Stimulated activated CD4-positive, alpha-beta T cell treated with anti-CD3 and anti-CD28 coated beads, Interleukin-15, amount 100 ng/mL, for 1 hour (primary cell): ENCODE data around the gene POU2F2.

Source experiments
- DNase-seq, 2 donors: peaks; one replicate each; pipeline ENCODE4 v3.0.0-alpha.2; 2020; ENCODE audit warnings: low read depth in 1 of 2, low spot score in 1 of 2

The POU2F2 gene

DNA sequence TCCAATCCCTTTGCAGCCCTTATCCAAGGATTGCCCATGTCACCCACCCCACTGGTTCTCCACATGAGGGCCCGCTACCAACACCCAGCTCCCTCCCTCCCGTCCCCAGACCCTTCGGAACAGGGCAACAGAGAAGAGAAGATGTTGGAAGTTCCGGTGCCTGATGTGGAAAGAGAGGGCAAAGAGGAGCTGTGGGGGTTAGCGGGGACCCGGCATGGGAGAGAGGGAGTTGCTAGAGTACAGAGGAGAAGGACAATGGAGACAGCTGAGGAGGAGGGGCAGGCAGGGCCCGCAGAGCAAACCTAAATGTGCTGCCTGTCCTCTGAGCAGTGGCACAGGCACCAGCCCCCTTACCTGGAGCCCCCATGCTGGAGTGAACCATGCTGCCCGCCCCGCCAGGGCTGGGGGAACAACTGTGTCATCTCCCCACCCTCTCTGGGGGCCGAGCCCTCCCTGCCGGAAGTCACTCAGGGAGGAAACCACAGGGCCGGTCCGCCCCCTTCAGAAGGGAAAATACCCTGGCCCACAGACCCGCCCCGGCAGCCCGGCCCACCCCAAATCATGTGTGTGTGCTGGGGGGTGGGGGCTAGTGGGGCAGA is at the start of gene POU2F2:
TSS of gene POU2F2 (minus strand) at position 417 of the 599 bp plus-strand sequence. CDS start at position 382, 35 bp downstream.
- peak; percentile 78 to 81 for DNase-seq

DNA sequence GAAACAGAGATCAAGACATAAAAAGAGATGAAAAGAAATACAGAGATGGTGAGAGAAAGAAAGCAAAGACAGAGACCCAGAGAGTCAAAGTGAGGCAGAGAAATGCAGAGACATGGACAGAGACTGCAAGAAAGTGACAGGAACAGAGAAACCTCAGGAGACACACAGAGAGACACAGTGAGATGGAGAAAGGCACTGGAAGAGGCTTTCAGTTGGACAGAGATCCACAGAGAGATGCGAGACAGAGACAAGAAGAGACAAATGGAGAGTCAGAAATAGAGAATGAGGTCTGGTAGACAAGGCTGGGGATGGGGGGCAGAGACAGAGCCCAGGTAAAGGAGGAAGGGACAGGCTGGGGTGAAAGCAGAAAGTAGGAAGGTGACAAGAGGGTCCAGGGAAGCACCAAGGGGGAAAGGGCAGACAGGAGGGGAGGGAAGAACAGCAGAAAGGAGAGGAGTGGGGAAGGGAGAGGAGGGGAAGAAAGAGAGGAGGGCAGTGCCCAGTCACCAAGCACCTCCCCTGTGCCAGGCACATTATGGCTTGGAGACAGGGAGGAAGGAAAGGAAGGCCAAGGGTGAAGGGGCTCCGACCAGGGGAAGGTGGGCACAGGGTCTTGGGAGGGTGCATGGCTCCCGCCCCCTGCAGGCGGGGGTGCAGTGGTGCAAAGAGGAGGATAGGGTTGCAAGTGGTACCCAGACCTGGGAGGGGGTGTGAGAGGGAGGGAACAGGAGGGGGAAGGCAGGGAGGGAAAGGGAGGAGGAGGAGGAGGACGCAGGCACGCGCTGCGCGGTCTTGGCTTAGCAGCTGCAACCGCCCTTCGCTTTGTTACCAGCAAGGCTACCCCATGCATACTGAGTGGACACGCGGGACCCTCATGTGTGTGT is 46.8 kb upstream of the POU2F2 start:
- no peak for DNase-seq

DNA sequence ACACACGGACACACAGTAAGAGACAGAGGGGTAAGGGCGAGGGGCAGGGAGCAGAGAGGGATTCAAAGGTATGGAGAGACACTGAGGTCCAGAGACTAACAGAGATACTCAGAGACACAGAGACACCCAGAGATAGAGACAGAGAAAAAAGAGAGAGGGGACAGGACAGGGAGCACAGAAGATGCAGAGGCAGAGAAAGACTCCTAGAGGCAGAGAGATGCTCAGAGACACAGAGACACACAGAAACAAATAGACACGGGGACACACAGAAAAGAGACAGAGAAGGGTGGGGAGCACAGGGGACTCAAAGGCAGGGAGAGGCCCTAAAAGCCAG is 45.4 kb upstream of the POU2F2 start:
- no peak for DNase-seq

DNA sequence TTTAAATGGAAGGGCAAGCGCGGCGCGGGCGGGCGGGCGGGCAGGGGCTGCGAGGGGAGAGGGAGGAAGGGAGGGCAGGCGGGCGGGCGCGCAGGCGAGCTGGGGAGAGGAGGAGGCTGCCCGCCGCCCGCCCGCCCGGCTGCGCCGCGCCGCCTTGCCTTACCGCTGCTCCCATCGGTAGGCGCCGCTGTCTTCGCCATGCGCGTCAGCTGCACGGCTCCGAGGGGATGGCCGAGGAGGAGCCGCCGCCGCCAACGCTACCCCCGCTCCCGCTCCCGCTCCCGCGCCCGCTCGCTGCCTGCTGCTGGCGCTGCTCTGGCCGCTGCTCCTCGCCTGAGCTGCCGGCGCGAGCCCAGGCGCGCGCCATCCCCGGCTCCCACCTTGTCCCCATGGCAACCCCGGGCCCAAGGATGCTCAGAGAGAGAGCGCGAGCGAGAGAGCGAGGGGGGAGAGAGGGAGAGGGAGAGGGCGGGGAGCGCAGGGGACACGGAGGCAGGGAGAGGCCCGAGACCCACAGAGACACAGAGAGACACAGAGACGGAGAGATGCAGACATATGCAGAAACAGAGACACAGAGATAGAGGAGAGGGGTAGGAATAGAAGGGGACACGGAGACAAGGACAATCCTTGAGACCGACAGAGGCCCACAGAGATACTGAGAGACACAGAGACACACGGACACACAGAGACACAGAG is 44.9 kb upstream of the POU2F2 start:
- peak; percentile 43 to 68 for DNase-seq

DNA sequence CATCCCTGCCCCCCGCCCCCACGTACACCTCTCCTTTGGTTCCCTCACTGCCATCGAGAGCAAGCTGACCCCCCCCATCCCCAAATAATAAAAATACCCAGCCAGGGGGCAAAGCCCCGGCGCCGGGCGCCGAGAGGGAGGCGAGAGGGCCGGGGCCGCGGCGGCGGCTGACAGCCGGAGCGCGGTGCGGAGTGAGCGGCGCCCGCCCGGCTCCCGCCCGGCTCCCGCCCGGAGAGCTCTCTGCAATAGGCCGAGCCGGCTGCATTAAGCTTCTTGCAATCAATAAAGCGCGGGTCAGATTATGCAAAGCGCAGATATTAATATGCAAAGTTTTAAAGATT is 44.4 kb upstream of the POU2F2 start:
- DNase-seq, result no peak

DNA sequence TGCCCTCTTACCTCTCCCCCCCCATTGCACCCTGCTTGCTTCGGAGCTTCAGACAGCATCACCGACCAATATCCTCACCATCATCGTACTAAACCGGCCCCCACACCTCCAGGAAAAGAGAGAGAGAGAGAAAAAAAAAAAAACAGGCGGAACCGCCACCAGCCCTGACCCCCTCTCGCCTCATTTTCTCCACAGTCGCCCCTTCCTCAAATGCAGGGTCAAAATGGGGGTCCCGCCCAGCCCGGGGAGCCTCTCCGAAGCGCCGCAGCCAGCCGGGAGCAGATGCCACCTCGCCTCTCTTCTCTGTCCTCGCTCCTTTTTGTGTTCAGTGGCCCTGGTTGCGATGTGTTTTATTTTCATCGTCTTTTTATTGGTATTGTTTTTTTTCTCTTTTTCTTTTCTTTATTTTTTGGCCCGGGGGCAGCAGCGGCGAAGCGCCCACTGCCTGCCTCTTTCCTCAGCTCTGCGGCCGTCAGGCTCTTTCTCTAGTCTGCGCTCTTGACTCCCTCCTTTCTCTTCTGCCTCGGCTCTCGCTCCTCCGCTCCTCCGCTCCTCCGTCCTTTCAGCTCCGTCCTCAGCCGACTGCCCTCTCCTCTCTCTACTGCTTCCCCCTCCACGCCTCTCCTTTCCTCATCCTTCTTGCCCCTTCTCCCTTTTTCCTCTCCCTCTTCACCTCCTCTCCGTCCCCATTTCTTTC is 43.9 kb upstream of the POU2F2 start:
- DNase-seq, result no peak

DNA sequence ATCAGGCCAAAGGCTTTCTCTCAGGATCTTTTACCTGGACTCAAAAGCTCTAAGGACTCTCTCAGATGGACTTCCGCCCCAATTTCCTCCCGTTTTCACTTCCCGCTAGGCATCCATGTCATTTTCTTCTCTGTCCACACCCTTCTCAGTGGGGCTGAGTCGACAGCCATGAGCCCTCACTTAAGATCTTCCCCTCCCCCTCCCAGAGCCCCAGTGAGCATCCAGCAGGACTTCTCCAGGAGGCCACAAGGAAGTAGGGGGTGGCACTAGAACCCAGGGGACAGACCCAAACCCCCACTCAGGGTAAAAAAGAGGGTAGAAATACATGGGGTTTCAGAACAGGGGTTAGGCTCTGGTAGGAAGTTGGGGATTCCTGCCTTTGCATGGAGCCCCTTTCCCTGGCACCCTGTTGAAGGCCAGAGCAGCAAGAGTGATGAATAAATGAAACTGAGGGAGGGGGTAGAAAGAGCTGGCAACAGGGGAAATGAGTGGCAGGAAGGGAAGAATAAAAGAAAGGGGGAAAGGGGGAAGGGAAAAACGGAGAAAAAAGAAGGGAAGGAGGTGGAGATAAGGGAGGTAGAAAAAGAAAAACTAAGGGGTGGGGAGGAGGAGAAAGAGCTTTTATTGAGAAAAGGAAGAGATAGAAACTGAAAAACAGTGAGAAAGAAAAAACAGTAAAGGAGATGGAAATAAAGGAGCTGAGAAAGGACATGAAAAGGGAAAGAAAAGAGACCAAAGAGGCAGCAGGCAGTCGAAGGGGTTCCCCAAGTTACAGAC is 42.9 kb upstream of the POU2F2 start:
- no peak for DNase-seq

DNA sequence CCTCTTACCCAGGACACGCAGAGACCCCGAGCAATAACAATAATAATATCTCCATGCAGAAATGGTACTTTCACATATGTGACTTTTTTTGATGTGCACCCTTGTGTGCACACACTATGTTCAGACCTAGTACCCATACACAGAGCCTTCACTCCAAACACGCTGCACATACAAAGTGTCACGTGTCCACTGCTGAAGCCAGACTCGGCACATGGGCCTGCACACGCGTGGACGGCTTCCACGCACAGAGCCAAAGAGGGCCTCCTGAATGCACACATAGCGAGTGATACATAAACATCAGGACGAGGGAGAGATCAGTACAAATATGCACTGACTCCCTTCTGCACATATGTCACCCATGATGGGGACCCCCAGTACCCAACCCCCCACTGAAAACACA is 41.9 kb upstream of the POU2F2 start:
- no peak for DNase-seq

DNA sequence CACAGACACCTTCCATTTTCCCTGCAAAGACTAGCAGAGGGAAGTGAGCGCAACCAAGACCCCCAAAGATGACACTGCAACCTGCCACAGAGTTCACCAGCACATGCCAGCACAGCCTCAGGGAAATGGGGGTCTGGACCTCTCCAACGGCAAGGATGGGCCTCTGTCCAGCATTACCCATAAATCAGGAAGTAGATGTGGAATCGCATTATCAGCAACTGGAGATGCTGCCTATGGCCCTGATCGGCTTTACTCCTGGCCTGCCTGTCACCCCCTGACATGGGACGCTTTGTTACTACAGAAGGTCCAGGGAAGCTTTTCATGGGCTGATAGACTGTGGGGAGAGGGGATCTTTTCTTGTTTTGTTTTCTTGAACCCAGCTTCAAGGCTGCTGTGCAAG is 41.4 kb upstream of the POU2F2 start:
- DNase-seq, result no peak

DNA sequence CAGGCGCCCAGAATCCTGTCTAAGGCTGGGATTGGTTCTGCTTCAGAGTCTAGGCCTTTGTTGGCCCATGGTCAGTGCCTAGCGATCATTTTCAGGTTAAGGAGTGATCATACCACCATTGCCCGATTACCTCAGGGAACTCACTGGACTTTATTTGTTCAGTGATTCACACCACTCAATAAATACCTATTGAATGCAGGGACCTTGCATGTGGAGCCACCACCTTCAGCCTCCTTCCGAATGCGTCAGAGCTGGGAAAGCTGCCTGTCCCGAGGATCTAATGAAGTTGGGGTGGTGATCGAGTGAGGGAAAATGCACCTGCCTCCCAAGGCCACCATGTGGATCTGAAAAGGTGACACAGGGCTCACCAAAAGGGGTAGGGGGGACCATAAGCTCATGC is 40.0 kb upstream of the POU2F2 start:
- DNase-seq, result no peak

DNA sequence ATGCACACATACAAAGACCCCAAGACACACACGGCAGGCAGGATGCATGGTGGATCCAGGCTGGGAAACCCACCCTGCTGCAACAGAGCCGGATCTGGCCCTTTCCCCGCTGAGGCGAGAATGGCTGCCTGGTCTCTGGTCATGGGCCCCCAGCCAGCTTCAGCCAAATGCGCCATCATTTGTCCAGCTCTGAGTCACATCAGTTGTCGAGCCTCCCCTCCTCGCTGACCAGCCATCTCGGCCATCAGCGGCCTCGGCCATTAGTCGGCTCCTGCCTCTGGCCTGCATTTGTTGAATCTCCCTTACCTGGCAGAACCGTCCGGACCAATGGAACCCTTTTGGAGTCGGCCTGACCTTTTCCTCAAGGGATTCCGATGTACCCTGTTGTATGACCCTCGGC is 38.5 kb upstream of the POU2F2 start:
- no peak for DNase-seq

DNA sequence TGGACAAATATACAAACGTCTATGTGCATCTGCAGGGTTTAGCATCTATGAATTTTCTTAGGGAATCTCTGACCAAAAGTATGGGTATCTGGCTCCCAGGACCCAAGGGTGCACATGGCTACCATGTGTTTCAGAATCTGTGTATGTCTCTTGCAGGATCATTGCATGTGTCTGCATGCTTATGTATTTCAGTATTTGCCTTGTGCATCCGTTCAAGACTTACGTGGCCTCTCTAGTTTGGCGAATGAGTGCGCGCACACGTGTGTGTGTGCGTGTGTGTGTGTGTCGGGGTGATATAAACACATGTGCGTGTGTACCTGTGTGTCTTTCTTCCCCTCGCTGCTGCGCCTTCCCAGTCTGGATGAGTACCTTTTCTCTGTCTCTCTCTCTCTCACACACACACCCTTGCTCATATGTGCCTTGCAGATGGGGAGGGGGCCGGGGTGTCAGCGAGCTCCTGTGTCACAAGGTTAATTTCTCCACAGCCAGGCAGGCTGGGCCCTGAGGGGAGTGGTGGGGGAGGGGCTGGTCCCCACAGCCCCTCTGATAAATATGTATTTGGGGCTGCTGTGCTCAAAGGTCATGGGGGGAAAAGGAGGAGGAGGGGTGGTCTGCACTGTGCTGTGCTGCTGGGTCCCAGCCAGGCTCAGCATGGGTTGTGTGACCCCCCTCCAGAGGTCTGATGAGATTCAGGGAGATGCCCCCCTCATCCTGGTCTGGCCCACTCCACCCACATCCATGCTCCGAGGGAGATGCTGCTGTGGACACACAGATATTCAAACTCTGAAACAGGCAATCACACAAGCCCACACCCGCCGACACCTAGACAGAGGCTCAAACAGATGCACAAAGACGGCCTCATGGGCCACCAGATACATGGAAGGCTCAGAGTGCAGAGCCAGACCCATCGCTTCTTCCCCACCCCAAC is 37.5 kb upstream of the POU2F2 start:
- no peak for DNase-seq

DNA sequence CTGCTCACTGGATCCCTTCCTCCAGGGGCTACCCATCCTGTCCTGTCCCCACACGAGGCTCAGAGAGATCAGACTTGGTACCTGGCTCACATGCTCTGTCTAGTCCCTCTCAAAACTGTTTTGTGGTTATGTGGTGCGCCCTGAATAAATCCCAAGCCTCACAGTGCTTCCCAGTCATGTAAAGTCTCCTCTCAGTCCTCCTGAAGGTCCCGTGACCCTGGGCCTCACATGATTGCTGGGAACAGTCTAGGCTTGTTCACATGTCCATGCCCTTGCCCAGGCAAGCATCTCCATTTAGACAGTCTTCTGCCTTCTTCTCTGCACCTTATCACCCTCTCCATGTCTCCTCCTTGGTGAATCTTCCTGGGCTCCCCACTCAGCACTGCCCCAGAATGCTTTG is 36.0 kb upstream of the POU2F2 start:
- no peak for DNase-seq

DNA sequence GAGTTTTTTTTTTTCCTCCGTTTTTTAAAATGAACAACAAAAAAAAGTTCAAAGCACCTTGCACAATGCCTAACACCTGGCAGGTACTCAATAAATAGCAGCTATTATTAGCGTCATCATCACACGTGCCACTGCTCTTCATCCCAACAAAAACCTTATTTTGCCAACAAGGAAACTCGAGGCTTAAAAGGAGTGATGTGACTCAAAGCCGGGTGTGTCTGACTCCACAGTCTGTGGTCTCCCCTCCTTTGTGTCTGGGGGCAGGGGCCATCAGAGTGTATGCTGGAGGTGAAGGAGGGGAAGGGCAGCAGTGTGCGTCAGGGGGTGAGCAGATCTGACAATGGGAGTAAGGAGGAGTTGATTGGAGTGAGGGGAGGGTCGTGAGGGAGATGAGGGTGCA is 34.1 kb upstream of the POU2F2 start:
- DNase-seq, result no peak

DNA sequence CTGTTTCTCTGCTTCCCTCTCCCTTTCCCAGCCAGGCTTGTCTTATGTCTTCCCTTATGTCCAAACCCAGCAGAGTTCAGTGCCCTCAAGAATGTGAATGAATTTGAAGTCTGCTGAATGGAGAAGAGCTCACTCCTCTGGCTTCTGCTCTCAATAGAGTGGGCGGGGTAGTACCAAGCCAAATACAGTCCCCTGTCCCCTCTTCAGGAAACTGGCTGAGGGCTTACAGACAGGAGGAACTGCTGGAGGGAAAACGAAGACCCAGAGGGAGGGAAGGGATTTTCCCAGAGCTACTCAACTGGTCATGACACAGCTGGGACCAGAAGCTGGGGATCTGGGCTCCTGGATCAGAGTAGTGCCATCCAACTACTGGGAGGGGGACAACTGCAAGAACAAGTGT is 32.9 kb upstream of the POU2F2 start:
- DNase-seq, result no peak

DNA sequence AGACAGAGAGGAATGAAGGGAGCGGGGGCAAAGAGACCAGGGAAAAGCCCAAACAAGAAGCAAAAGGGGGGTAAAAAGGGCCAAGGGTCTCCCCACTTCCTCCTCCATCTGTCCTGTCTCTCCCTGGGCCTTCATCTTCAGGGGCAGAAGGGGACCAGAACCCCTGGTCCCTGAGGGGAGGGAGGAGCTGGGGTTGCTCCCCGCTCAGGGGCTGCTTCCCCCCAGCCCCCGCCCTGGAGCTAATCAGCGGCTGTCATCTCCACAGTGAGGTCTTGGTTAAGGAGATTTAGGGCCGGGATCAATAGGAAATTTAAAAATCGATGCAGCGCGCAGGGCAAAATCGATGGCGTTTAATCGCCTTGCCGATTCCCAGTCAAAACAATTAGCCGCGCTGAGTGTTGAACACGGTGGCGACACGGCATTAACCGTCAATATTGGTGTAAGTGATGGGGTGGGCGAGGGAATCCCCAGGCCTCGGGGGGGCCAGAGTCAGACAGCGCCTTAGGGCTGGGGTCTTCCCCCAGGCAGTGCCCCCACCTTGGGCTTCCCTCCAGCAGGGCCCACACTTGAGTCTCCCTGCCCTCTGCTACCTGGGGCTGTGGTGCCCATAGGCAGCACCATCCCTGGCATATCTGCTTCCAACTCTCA is 29.5 kb upstream of the POU2F2 start:
- DNase-seq, result no peak

DNA sequence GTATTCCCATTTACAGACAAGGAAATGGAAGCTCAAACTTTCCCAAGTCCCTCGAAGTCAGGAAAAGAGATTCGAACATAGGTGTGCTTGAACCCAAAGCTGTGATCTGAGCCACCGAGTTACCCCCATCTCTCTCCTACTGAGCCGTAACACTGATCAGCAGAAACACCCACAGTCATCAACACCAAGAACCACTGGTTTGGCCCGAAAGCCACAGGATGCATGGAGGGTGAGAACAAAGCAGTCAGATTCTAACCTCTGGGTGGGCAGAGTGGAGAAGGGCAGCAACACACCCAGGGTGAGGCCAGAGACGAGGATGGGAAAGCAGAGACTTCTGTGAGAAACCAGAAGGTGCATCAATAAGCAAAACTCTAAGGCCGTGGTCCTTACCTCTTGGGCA is 27.7 kb upstream of the POU2F2 start:
- DNase-seq, result no peak

DNA sequence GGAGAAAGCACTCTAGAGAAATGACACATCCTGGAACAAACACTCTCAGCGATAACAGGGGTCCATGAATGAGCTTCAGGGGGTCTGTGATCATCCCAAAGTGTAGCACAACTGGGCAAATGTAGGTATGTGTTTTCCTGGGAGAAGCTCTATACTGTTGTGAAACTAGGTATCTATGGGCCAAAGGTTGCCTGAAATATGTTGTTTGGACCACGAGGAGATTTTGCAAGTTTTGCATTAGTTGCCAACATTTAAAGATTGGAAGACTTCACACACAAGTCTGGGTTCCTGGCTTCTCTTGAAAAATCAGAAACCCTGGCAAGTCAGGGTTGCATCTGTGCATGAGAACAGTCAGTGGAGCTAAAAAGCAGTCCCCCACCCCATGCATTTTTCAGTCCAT is 26.7 kb upstream of the POU2F2 start:
- DNase-seq, result no peak

DNA sequence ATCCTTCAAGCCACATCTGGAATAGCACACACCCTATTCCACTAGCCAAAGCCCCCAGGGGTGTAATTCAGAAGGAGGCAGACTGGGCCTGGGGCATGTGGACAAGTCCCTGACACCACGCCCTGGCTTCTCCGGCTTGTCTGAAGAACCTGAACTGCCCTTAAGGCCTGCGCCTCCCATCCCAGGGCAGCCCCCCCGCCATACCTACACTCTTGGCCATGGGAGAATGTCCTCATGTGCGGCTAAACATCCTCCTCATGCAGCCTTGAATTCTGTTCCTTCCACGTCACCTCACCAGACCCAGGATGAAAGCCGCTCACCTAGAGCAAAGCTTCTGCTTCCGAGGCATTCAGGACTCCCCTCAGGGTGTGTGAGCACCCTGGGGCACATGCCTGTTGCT is 24.3 kb upstream of the POU2F2 start:
- DNase-seq, result no peak

DNA sequence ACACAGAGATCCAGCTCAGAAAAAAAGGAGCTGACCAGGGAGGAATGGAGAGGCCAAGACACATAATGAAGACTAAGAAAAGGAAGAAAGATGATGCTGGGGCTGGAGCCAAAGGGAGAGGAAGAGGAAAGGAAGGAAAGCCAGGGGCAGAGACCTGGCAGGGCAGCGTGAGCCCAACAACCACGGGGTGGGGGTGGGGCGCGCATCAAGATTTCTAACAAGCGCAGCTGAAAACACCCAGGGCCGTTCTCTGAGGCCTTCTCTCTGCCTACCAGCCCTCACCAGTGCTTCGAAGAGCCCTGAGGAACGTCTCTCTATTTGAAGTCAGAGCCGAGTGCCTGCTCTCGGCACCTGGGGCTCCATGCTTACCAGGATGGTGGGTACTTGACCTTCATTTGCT is 23.6 kb upstream of the POU2F2 start:
- DNase-seq, result no peak
